T47D (cell line): ENCODE results near the gene PAPPA.

ENCODE experiments used
- DNase-seq, 2 experiments: peaks; one replicate each; pipeline versions ENCODE4 v3.0.0 to v3.0.0-alpha.2; 2011 to 2012; ENCODE audit warnings: low read depth in 1 of 2, low spot score in 1 of 2
- JUND ChIP-seq: IDR thresholded peaks from 2 replicates; pipeline ENCODE4 v1.6.1; 2012; ENCODE audit warnings: low read depth
- in situ Hi-C: cut with HindIII; loops from 2 replicates; pipeline ENCODE4 v1.10.0; 2016; ENCODE audit warnings: low sequenced_read_pairs, low pct_unique_long_range_greater_than_20kb

PAPPA gene

GRCh38 chr9:116204252-116204882 lies 50.8 kb downstream of the PAPPA start:
- no peak for TF ChIP-seq JUND
- in situ Hi-C loops, result no loop called here
- peak in 1 of 2 experiments; percentile 6 for DNase-seq

DNA sequence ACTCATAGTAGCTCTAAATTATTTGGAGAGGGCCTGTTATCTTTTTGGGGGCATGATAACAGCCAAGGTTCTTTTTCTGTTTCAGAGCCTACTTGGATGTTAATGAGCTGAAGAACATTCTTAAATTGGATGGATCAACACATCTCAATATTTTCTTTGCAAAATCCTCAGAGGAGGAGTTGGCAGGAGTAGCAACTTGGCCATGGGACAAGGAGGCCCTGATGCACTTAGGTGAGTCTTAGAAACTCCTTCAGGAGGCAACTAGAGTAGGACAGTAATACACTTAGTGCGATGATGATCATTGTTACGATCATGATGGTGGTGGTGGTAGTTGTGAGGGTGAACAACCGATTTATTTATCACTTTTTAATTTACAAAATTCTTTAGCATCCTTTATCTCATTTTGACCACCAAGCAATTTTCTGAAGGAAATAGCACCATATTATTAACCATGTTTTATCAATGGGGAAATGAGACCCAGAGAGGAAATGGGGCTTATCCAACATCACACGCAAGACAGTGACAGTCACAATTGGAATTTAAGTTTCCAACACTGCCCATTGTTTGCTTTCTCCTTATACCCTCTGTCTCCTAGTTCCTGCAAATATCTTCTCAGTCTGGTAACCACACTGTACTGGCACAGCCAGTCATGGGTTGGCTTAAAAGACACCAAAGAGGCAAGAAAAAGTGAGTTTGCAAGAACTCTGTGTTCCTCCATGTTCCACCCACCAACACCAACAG lies 54.0 kb downstream of the PAPPA start:
- in situ Hi-C loops, result no loop called here
- DNase-seq, result no peak
- no peak for TF ChIP-seq JUND

GRCh38 chr9:116208417-116209232 lies 55.0 kb downstream of the PAPPA start:
- DNase-seq, result peak in 1 of 2 experiments; percentile 25
- no peak for TF ChIP-seq JUND
- in situ Hi-C loops, result no loop called here

- in situ Hi-C loops, result no loop called here
- TF ChIP-seq JUND, result no peak
- DNase-seq, result peak in 1 of 2 experiments; percentile 25
Measured at GRCh38 chr9:116209414-116210116, 56.0 kb downstream of the PAPPA start.

GRCh38 chr9:116212986-116213692 lies 59.5 kb downstream of the PAPPA start:
- TF ChIP-seq JUND, result no peak
- in situ Hi-C loops, result no loop called here
- DNase-seq, result no peak

- TF ChIP-seq JUND, result no peak
- DNase-seq, result no peak
- in situ Hi-C loops, result no loop called here
Measured at GRCh38 chr9:116213693-116214047, 60.1 kb downstream of the PAPPA start.

DNA sequence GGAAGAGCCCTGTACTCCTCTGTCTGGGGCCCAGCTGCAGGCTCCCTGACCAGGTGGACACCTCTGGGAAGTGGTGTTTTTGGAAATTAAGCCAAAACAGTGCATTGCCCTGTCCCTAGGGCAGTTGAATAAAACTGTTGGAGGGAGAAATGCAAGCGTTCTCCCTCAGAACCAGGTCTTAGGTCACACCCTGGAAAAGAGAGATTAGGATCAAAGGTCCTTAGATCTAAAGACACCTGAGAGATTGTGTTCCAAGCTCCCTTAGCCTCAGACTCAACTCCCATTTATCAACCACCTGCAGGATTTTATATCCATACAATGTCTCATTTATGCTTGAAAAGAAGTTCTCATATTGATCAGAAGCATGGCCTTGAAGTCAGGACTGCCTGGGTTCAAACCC lies 64.8 kb downstream of the PAPPA start:
- in situ Hi-C loops, result no loop called here
- TF ChIP-seq JUND, result no peak

GRCh38 chr9:116219686-116220085 lies 66.1 kb downstream of the PAPPA start:
- in situ Hi-C loops, result no loop called here
- TF ChIP-seq JUND, result no peak
- peak in 1 of 2 experiments; percentile 8 for DNase-seq

More for the DNA sequence above, 64.8 kb downstream of the PAPPA start:
- DNase-seq, result no peak

DNA sequence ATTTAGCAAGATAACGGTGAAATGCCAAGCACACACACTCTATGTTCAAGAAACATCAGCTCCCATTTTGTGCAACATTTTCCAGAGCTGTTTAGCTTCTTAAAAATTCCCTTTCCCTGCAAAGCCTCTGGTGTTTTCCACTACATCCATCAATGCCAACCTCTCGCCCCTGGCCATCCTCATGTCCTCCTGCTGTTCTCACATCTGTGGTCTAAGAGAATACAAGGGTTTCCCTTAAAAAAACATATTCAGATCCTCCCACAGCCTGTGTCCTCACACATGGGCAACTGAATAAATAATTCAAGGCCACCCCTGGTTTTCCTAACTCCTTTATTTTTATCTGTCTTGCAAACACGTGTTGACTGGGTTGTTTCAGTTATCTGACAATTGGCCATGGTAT lies 70.3 kb downstream of the PAPPA start:
- in situ Hi-C loops, result no loop called here
- DNase-seq, result no peak
- no peak for TF ChIP-seq JUND

DNA sequence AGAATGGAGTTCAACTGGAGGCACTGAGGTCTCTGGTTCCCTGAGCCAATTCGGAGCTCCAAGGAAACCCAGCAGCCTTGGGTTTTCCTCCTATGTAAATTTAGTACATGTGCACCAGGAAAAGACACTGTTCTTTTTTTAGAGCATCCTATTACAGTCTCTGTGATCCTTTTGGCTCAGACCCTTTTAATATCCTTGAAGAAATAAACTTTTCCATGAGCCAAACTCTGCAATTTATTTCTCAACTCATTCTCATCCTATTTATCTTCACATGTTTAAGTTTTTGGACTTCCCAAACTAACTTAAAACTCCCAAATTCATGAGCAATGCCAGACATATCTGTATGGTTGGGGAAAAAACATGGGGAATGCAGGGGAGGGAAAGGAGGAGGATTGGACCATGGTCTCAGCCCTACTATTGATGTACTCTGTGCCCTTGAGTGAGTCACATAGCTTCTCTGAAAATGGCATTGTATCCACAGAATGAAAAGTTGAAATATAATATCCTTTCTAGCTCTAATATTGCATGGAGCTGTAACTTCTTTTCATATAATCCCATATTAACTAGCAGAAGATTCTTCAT lies 76.6 kb downstream of the PAPPA start:
- DNase-seq, result no peak
- TF ChIP-seq JUND, result no peak
- in situ Hi-C loops, result no loop called here

GRCh38 chr9:116232424-116233159 lies 79.0 kb downstream of the PAPPA start:
- peak in 1 of 2 experiments; percentile 30 for DNase-seq
- TF ChIP-seq JUND, result no peak
- in situ Hi-C loops, result no loop called here
